Keratinocyte (primary cell): ENCODE measurements around the gene OGDH. TPM values are rescaled to one million over a fixed set of nuclear protein-coding genes. Genes with fewer than 3 reads are reported as not detected.

ENCODE experiments used
- DNase-seq: peaks from one replicate; pipeline ENCODE4 v3.0.0-alpha.2; 2011; ENCODE audit warnings: low read depth, missing footprints, low spot score
- FAIRE-seq: peaks from 2 replicates; lab custom pipeline; 2011; peaks lifted over from hg19 to GRCh38; lab: Jason Lieb, UNC
- H2AFZ ChIP-seq: 2 replicates; pipeline ENCODE4 v1.6.0; 2012; ENCODE audit warnings: low read length, control low read depth, inconsistent platforms; ENCODE audit not compliant: control insufficient read depth
- H3K27ac ChIP-seq: 2 replicates; pipeline ENCODE4 v1.5.1; 2011; ENCODE audit warnings: low read length; ENCODE audit not compliant: control insufficient read depth, insufficient read depth
- H3K27me3 ChIP-seq: 3 replicates; pipeline ENCODE4 v1.6.0; 2011; ENCODE audit warnings: low read length; ENCODE audit not compliant: control insufficient read depth, insufficient read depth; ENCODE audit errors: extremely low read depth
- H3K36me3 ChIP-seq, 2 experiments: 2 replicates in 1 of 2; 3 replicates in 1 of 2; pipeline ENCODE4 v1.5.1; 2011; ENCODE audit warnings: low read length in 2 of 2, mild to moderate bottlenecking in 1 of 2; ENCODE audit not compliant: control insufficient read depth in 2 of 2, insufficient read depth in 2 of 2; ENCODE audit errors: extremely low read depth in 1 of 2
- H3K4me1 ChIP-seq: 3 replicates; pipeline ENCODE4 v1.5.1; 2011; ENCODE audit warnings: low read length; ENCODE audit not compliant: control insufficient read depth, insufficient read depth; ENCODE audit errors: extremely low read depth
- H3K4me2 ChIP-seq: 3 replicates; pipeline ENCODE4 v1.6.0; 2011; ENCODE audit warnings: low read depth, low read length; ENCODE audit not compliant: control insufficient read depth, insufficient read depth; ENCODE audit errors: extremely low read depth
- H3K4me3 ChIP-seq, 3 experiments: fragments of 200-600 bp in 1 of 3; sonication (generic) in 1 of 3; 2 replicates in 2 of 3; 3 replicates in 1 of 3; pipeline ENCODE4 v1.5.1; 2011 to 2016; ENCODE audit warnings: low read length in 3 of 3, mild to moderate bottlenecking in 3 of 3, control low read depth in 2 of 3, inconsistent platforms in 1 of 3, low read depth in 1 of 3, mixed read lengths in 1 of 3, mixed run types in 1 of 3, moderate library complexity in 1 of 3; ENCODE audit not compliant: control insufficient read depth in 2 of 3, insufficient read depth in 2 of 3; ENCODE audit errors: extremely low read depth in 1 of 3
- H3K79me2 ChIP-seq: 2 replicates; pipeline ENCODE4 v1.6.0; 2012; ENCODE audit warnings: low read length; ENCODE audit not compliant: control insufficient read depth, insufficient read depth
- H3K9ac ChIP-seq: 3 replicates; pipeline ENCODE4 v1.6.0; 2011; ENCODE audit warnings: low read length; ENCODE audit not compliant: control insufficient read depth, insufficient read depth; ENCODE audit errors: extremely low read depth
- H3K9me1 ChIP-seq: 3 replicates; pipeline ENCODE4 v1.6.0; 2011; ENCODE audit warnings: low read length; ENCODE audit not compliant: control insufficient read depth, insufficient read depth; ENCODE audit errors: extremely low read depth
- H3K9me3 ChIP-seq: 2 replicates; pipeline ENCODE4 v1.5.1; 2012; ENCODE audit warnings: low read depth, low read length; ENCODE audit not compliant: control insufficient read depth
- H4K20me1 ChIP-seq: 3 replicates; pipeline ENCODE4 v1.6.0; 2011; ENCODE audit warnings: low read length; ENCODE audit not compliant: control insufficient read depth, insufficient read depth; ENCODE audit errors: extremely low read depth
- EZH2 ChIP-seq: IDR thresholded peaks from one replicate; pipeline ENCODE4 v1.6.1; 2012; ENCODE audit warnings: inconsistent platforms, mild to moderate bottlenecking, low read length, moderate library complexity
- dilution Hi-C: fragments of 300-500 bp; cut with MboI; formaldehyde crosslinking; loops from one replicate; pipeline ENCODE4 v1.7.0; 2020; ENCODE audit warnings: low sequenced_read_pairs; ENCODE audit not compliant: extremely low pct_ligation_motif_present
- polyA plus RNA-seq, 5 experiments: library from polyadenylated mRNA; depleted of rRNA in 3 of 5; stranded (reverse) in 3 of 5; stranded (forward) in 1 of 5; unstranded in 1 of 5; fragments of >200 nt; gene quantifications; 1 replicate in 1 of 5; 2 replicates in 3 of 5; 3 replicates in 1 of 5; pipeline versions ENCODE4 v1.2.1 to v1.2.3, GENCODE V29; 2011 to 2012; ENCODE audit warnings: missing spikeins in 2 of 5, low read depth in 1 of 5, low replicate concordance in 1 of 5
- TF ChIP-seq, protein P1 (sequence below), 3 experiments: IDR thresholded peaks in 1 of 3; conservative IDR thresholded peaks in 1 of 3; optimal IDR thresholded peaks in 1 of 3; 2 replicates in 2 of 3; 3 replicates in 1 of 3; pipeline versions ENCODE3 to v1.5.1; 2011; ENCODE audit warnings: low read length in 3 of 3, mild to moderate bottlenecking in 3 of 3, moderate library complexity in 2 of 3, control low read depth in 1 of 3, inconsistent platforms in 1 of 3; ENCODE audit not compliant: insufficient read depth in 2 of 3; ENCODE audit errors: extremely low read depth in 1 of 3

The OGDH gene
- polyA plus RNA-seq, 1 donor (not counting 4 experiments of a cell fraction or from before 2014, with no cell fraction given), result 46.4 TPM

DNA sequence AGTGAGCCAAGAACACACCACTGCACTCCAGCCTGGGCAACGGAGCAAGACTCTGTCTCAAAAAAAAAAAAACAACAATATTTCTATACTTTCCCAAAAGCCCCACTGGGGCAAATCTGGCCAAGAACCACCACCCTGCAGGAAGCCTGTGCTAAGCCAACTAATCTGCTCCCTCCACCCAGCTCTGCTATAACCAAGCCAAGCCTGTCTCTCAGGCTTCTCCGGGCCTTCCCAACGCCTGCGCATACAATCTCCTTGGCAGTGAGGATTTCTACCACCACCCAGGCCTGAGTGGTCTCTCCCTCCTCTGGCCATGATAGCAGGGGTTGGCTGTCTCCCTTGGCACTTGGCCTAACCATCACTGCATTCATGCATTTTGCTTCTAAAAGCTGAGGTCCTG is 46.9 kb upstream of the OGDH start:
- Histone ChIP-seq H3K9me1 (peaks cover 3% of the 10 kb centered on the region), H3K9ac (no peak overlapping the region), H3K4me3 (no peak overlapping the region), H3K27ac (no peak overlapping the region), H4K20me1 (peaks cover under 1% of the 10 kb centered on the region), H3K79me2 (no peaks in the 10 kb centered on the region), H3K4me1 (no peaks in the 10 kb centered on the region), H3K27me3 (no peaks in the 10 kb centered on the region), H3K4me2 (no peak overlapping the region), H2AFZ (no peak overlapping the region), H3K9me3 (no peaks in the 10 kb centered on the region), H3K36me3 (peaks cover 4 to 12% of the 10 kb centered on the region in 2 experiments)
- FAIRE-seq (no peak), DNase-seq (no peak)
- TF ChIP-seq, protein P1, sequence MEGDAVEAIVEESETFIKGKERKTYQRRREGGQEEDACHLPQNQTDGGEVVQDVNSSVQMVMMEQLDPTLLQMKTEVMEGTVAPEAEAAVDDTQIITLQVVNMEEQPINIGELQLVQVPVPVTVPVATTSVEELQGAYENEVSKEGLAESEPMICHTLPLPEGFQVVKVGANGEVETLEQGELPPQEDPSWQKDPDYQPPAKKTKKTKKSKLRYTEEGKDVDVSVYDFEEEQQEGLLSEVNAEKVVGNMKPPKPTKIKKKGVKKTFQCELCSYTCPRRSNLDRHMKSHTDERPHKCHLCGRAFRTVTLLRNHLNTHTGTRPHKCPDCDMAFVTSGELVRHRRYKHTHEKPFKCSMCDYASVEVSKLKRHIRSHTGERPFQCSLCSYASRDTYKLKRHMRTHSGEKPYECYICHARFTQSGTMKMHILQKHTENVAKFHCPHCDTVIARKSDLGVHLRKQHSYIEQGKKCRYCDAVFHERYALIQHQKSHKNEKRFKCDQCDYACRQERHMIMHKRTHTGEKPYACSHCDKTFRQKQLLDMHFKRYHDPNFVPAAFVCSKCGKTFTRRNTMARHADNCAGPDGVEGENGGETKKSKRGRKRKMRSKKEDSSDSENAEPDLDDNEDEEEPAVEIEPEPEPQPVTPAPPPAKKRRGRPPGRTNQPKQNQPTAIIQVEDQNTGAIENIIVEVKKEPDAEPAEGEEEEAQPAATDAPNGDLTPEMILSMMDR (optimal IDR thresholded peaks at IDR 0.05 in 1 of 3, IDR thresholded peaks at IDR 0.05 in 1 of 3, conservative IDR thresholded peaks at IDR 0.05 in 1 of 3; ENCODE audit: extremely low read depth in 1 of 3, insufficient read depth in 2 of 3, low read length in 3 of 3), result no peak
- no peak for TF ChIP-seq EZH2
- dilution Hi-C loops, result no loop called here

DNA sequence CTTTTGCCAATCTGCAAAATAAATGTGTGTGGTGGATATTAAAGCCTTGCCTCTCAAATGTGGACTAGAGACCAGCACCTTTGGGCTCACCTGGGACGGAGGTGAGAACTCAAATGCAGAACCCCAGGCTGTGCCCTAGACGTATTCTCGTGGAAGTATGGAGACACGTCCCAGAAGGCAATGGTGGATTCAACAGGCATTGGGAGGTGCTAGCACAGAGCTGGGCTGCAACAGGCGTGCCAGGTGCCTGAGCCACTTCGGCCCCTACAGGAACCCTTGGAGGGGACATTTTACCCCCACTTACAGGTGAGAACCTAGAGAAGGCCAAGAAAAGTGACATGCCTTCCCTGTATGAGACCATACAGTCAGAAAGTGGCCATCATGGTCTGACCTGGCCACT is 44.9 kb upstream of the OGDH start:
- TF ChIP-seq, protein P1 (optimal IDR thresholded peaks at IDR 0.05 in 1 of 3, IDR thresholded peaks at IDR 0.05 in 1 of 3, conservative IDR thresholded peaks at IDR 0.05 in 1 of 3; ENCODE audit: extremely low read depth in 1 of 3, insufficient read depth in 2 of 3, low read length in 3 of 3), result no peak
- no peak for TF ChIP-seq EZH2
- Histone ChIP-seq H3K79me2 (peaks cover 2% of the 10 kb centered on the region), H3K4me3 (no peak overlapping the region), H3K27me3 (no peaks in the 10 kb centered on the region), H4K20me1 (peaks cover 2% of the 10 kb centered on the region), H3K27ac (no peak overlapping the region), H3K36me3 (peaks cover 12 to 22% of the 10 kb centered on the region in 2 experiments), H2AFZ (no peak overlapping the region), H3K9me3 (no peaks in the 10 kb centered on the region), H3K4me2 (no peak overlapping the region), H3K9me1 (peaks cover 3% of the 10 kb centered on the region), H3K4me1 (no peaks in the 10 kb centered on the region), H3K9ac (no peak overlapping the region)
- no peak for FAIRE-seq
- dilution Hi-C loops, result no loop called here
- no peak for DNase-seq
